Ammon's horn (tissue), 1 donor: Measurements from ENCODE around the gene SP9.
"Not testable (repeated sequence)": the region's sequence is repeated elsewhere in the genome, so short reads cannot be mapped to it uniquely, and the experiment has no call there.

Source experiments
- DNase-seq: peaks from one replicate; pipeline ENCODE4 v3.0.0-alpha.2; 2016; ENCODE audit warnings: low spot score

Gene SP9

DNA sequence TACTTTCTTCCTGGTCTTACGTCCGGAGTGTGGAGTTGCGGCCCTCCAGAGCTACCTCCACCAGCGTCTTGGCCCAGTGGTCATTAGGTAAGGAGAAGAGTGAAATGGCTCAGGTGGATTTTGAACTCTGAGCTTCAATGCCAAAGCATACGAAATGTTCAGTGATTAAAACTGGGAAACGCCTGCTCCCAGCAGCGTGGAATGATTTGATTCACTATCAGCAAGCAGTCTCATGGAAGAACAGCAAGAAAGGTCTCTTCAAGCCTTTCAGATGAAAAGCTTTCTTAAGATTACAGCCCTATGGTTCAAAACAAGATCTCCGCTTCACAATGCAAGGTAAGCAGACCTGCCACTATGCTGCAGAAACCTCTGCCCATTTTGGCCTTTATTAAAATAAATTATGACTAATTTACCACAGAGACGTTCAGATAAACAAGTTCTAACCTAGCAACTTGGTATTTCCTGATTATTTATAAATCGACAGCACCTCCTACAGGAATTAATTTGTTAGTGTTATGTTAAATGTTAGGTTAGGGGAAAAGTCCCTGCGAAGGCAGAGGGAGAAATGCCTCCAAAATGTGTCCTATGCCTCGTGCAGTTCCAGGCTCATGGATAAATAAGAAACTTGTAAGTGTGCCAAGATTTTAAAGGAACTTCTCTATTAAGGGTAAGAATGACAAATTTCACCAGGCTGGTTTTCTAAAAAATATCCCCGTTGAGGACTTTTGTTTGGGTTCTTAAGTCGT, 10.1 kb downstream of the SP9 start:
- DNase-seq, result no peak

DNA sequence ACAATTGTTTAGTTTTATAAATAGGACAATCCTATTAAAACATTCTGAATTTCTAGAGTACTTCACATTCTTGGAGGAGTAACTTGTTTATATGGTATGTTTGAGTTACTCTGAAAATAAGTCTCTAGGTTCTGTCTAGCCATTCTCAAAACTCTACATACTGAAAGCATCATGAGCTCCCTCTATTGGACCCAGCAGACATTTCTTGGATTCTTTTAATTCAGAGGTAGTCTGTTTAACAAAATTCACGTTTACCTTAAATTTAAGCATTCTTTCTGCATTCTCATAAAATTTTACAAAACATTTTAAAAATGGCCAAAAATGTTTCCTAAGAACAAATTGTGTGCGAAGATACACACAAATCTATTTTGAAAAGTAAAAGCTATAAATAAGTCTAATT, 15.3 kb downstream of the SP9 start:
- no peak for DNase-seq

DNA sequence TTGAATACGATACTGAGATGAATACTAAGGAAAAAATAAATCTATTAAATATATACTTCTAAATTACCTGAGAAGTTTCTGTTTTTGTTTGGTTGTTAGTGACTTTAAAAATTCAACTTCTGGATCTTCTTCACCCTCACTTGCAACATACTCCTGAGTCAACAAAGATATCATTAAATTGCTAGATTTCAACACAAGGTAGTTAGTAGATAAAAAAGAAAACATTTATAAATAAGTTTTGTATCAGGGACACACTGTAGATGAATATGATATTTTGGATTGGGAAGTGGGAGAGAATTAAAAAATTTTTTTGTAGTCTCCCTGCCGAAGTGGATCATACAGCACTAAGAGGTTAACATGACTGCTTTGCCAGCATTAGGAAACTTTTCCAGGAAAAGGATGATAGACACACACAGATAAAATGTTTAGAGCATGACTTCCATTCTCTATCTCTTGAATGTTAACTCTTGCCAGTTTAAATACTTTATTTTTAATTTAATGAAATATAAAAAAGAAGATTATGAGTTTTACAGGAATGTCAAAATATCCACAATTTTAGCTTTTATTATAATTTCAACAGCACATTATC, 15.9 kb downstream of the SP9 start:
- no peak for DNase-seq

DNA sequence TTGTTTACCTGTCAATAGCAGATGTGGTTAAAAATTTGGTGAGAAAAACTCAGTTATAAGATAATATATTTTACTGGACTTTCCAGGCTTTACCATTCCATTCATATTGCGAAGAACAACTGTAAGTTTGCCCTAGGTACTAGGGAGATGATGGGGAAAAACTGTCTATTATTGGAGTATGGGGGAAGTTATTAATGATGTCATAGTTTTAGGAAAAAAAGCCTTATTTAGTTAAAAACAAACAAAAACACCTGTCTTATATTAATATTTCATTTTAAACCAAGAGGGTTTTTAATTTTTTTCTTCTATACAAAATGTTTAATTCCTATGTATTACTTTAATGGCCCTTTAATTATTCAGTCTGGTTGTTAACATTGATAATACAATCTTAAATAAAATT, 18.2 kb downstream of the SP9 start:
- no peak for DNase-seq

- DNase-seq, result no peak
Measured at GRCh38 chr2:174356347-174356746, 21.6 kb downstream of the SP9 start.

DNA sequence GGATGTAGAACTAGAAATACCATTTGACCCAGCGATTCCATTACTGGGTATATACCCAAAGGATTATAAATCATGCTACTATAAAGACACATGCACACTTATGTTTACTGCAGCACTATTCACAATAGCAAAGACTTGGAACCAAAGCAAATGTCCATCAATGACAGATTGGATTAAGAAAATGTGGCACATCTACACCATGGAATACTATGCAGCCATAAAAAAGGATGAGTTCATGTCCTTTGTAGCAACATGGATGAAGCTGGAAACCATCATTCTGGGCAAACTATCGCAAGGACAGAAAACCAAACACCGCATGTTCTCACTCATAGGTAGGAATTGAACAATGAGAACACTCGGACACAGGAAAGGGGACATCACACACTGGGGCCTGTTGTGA, 24.9 kb downstream of the SP9 start:
- DNase-seq, result not testable (repeated sequence)

- no peak for DNase-seq
Measured at GRCh38 chr2:174362949-174363348, 28.2 kb downstream of the SP9 start.

- not testable (repeated sequence) for DNase-seq
Measured at GRCh38 chr2:174363492-174364225, 28.9 kb downstream of the SP9 start.

DNA sequence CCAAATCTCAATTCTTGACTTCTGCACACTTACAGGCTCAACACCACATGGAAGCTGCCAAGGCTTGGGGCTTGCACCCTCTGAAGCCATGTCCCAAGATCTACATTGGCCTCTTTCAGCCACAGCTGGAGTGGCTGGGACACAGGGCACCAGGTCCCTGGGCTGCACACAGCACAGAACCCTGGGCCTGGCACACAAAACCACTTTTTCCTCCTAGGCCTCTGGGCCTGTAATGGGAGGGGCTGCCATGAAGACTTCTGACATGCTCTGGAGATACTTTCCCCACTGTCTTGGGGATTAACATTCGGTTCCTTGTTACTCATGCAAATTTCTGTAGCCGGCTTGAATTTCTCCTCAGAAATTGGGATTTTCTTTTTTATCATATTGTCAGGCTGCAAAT, 29.9 kb downstream of the SP9 start:
- DNase-seq, result no peak

DNA sequence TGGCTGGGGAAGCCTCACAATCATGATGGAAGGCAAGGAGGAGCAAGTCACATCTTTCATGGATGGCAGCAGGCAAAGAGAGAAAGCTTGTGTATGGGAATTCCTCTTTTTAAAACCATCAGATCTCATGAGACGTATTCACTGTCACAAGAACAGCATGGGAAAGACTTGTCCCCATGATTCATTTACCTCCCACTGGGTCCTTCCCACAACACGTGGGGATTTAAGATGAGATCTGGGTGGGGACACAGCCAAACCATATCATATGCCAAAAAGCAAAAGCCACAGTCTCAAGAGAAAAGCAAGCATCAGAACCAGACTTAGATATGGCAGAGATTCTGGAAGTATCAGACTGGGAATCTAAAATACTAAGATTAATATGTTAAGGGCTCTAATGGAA, 30.8 kb downstream of the SP9 start:
- DNase-seq, result no peak

GRCh38 chr2:174368691-174369090, 33.9 kb downstream of the SP9 start:
- DNase-seq, result no peak

DNA sequence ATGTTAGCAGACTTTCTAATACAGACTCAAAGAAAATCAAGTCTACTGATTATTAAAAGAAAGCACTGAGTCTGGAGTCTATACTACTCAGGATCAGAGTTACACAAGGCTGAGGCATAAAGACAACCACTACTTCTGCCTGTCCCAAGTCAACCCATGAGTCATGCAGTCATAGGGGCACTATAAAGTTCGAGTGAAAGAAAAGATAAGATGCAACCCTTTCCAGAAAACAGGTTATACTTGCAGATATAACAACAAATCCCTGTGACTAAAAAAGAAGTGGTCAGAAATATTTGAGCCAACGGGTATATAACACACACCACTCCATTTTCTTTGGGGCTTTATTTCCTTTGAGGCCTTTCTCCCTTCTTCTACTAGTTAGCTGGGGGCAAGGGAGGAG, 42.2 kb downstream of the SP9 start:
- no peak for DNase-seq

- DNase-seq, result no peak
Measured at GRCh38 chr2:174383796-174384195, 49.0 kb downstream of the SP9 start.

DNA sequence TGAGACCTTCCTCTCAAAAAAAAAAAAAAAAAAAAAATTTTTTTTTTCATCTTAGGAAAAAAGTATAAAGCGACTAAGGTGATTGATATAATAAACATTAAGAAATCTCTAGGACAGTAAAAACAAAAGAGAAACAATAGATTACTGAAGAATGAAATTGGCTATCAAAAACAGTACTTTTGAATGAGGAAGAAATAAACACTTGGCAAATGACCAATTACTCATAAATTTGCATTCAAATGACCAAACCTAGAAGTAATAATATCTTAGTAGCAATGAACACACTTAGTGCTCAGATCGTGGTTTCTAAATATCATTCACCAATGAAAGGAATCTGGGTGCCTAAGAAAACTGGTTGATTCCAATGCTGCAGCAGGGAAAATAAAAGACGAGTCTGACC, 50.4 kb downstream of the SP9 start:
- DNase-seq, result no peak
